ENCODE measurements around the gene CIT.
"Not testable (repeated sequence)": the region's sequence is repeated elsewhere in the genome, so short reads cannot be mapped to it uniquely, and the experiment has no call there.

CIT gene

DNA sequence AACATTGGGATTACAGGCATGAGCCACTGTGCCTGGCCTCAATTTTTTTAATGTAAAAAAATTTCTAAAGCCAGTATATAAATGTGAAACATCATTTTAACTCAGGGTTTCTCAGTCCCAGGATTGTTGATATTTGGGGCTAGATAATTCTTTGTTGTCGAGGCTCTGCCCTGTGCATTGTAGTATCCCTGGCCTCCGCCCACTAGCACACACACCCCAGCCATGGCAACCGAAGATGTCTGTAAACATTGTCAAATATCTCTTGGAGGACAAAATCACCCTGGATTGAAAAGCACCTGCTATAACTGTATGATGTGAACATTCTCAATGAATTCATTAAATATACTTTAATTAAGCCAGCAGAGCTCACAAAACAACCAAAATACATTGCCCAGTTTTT lies 8.4 kb upstream of the CIT start:
- ChIA-PET CTCF (interaction anchor here (1.2 kb wide), 1 partner anchor 87 kb away, joined by 3 read pairs; no protein-coding TSS in a partner anchor), POLR2A (no interaction called here)
- H3K4me3 ChIP-seq (ENCODE audit: low read depth, low read length): no peak overlapping the region
- TF ChIP-seq, protein P1, sequence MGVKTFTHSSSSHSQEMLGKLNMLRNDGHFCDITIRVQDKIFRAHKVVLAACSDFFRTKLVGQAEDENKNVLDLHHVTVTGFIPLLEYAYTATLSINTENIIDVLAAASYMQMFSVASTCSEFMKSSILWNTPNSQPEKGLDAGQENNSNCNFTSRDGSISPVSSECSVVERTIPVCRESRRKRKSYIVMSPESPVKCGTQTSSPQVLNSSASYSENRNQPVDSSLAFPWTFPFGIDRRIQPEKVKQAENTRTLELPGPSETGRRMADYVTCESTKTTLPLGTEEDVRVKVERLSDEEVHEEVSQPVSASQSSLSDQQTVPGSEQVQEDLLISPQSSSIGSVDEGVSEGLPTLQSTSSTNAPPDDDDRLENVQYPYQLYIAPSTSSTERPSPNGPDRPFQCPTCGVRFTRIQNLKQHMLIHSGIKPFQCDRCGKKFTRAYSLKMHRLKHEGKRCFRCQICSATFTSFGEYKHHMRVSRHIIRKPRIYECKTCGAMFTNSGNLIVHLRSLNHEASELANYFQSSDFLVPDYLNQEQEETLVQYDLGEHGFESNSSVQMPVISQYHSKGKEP (tag by site-specific recombination; IDR thresholded peaks at IDR 0.05): no peak
- TF ChIP-seq KLF16 (tag by site-specific recombination; IDR thresholded peaks at IDR 0.05) (no peak), RBAK (tag by site-specific recombination; IDR thresholded peaks at IDR 0.05) (no peak)
- TF ChIP-seq, protein P2, sequence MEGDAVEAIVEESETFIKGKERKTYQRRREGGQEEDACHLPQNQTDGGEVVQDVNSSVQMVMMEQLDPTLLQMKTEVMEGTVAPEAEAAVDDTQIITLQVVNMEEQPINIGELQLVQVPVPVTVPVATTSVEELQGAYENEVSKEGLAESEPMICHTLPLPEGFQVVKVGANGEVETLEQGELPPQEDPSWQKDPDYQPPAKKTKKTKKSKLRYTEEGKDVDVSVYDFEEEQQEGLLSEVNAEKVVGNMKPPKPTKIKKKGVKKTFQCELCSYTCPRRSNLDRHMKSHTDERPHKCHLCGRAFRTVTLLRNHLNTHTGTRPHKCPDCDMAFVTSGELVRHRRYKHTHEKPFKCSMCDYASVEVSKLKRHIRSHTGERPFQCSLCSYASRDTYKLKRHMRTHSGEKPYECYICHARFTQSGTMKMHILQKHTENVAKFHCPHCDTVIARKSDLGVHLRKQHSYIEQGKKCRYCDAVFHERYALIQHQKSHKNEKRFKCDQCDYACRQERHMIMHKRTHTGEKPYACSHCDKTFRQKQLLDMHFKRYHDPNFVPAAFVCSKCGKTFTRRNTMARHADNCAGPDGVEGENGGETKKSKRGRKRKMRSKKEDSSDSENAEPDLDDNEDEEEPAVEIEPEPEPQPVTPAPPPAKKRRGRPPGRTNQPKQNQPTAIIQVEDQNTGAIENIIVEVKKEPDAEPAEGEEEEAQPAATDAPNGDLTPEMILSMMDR (tag by site-specific recombination; IDR thresholded peaks at IDR 0.05): no peak
- no peaks in the 10 kb centered on the region for H3K36me3 ChIP-seq (ENCODE audit: control insufficient read depth in 2 of 2, insufficient read depth in 1 of 2, low read length in 2 of 2)
- H3K27ac ChIP-seq (ENCODE audit: extremely low read depth, low read depth, low read length): no peak overlapping the region
- H3K9me3 ChIP-seq (ENCODE audit: control insufficient read depth, insufficient read depth, low read depth, low read length): no peaks in the 10 kb centered on the region
- no peaks in the 10 kb centered on the region for H3K4me1 ChIP-seq (ENCODE audit: control insufficient read depth, insufficient read depth, low read length)

DNA sequence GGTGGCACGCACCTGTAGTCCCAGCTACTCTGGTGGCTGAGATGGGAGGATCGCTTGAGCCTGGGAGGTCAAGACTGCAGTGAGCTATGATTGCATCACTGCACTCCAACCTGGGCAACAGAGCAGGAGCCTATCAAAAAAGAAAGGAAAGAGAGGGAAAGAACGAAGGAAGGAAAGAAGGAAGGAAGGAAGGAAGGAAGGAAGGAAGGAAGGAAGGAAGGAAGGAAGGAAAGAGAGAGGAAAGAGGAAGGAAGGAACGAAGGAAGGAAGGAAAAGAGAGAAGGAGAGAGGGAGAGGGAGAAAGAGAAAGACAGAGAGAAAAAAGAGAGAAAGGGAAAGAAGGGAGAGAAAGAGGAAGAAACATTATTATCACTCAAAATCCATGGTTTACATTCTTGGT lies 6.7 kb upstream of the CIT start:
- POLR2A ChIA-PET: interaction anchor here (0.6 kb wide), 1 partner anchor 10 kb away, joined by 3 read pairs; no protein-coding TSS in a partner anchor
- H3K4me3 ChIP-seq (ENCODE audit: low read depth, low read length); H3K27ac ChIP-seq (ENCODE audit: extremely low read depth, low read depth, low read length); CTCF ChIA-PET; H3K4me1 ChIP-seq (ENCODE audit: control insufficient read depth, insufficient read depth, low read length); H3K9me3 ChIP-seq (ENCODE audit: control insufficient read depth, insufficient read depth, low read depth, low read length); H3K36me3 ChIP-seq (ENCODE audit: control insufficient read depth in 2 of 2, insufficient read depth in 1 of 2, low read length in 2 of 2): not testable (repeated sequence)
- TF ChIP-seq ZNF157 (tag by site-specific recombination; IDR thresholded peaks at IDR 0.05): 0 out of 2 replicates have a peak, but pooled peaks have one; percentile 11
- TF ChIP-seq PRDM1 (tag by site-specific recombination; IDR thresholded peaks at IDR 0.05): peak; percentile 96
- TF ChIP-seq ZNF366 (tag by site-specific recombination; conservative IDR thresholded peaks at IDR 0.05): peak; percentile 97
- TF ChIP-seq ZNF785 (tag by site-specific recombination; IDR thresholded peaks at IDR 0.05): 0 out of 2 replicates have a peak, but pooled peaks have one; percentile 28

DNA sequence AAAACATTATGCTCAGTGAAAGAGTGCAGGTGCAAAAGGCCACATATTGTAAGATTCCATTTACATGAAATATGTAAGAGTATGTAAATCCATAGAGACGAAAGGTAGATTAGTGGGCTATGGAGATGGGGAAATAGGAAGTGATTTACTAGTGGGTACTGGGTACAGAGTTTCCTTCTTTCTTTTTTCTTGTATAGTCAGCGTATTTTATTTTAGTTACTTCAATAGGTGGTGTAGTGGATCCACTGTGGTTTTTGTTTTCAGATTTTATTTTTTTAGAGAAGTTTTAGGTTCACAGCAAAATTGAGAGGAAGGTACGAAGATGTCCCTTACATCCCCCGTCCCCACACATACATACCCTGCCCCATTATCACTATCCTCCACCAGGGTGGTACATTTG lies 6.1 kb upstream of the CIT start:
- H3K9me3 ChIP-seq (ENCODE audit: control insufficient read depth, insufficient read depth, low read depth, low read length): no peaks in the 10 kb centered on the region
- H3K36me3 ChIP-seq (ENCODE audit: control insufficient read depth in 2 of 2, insufficient read depth in 1 of 2, low read length in 2 of 2): no peaks in the 10 kb centered on the region
- no peak overlapping the region for H3K27ac ChIP-seq (ENCODE audit: extremely low read depth, low read depth, low read length)
- H3K4me3 ChIP-seq (ENCODE audit: low read depth, low read length): no peak overlapping the region
- ChIA-PET POLR2A (interaction anchor here (0.6 kb wide), 1 partner anchor 10 kb away, joined by 3 read pairs; no protein-coding TSS in a partner anchor), CTCF (no interaction called here)
- TF ChIP-seq, protein P3, sequence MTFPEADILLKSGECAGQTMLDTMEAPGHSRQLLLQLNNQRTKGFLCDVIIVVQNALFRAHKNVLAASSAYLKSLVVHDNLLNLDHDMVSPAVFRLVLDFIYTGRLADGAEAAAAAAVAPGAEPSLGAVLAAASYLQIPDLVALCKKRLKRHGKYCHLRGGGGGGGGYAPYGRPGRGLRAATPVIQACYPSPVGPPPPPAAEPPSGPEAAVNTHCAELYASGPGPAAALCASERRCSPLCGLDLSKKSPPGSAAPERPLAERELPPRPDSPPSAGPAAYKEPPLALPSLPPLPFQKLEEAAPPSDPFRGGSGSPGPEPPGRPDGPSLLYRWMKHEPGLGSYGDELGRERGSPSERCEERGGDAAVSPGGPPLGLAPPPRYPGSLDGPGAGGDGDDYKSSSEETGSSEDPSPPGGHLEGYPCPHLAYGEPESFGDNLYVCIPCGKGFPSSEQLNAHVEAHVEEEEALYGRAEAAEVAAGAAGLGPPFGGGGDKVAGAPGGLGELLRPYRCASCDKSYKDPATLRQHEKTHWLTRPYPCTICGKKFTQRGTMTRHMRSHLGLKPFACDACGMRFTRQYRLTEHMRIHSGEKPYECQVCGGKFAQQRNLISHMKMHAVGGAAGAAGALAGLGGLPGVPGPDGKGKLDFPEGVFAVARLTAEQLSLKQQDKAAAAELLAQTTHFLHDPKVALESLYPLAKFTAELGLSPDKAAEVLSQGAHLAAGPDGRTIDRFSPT (tag by site-specific recombination; IDR thresholded peaks at IDR 0.05): no peak
- TF ChIP-seq, protein P4, sequence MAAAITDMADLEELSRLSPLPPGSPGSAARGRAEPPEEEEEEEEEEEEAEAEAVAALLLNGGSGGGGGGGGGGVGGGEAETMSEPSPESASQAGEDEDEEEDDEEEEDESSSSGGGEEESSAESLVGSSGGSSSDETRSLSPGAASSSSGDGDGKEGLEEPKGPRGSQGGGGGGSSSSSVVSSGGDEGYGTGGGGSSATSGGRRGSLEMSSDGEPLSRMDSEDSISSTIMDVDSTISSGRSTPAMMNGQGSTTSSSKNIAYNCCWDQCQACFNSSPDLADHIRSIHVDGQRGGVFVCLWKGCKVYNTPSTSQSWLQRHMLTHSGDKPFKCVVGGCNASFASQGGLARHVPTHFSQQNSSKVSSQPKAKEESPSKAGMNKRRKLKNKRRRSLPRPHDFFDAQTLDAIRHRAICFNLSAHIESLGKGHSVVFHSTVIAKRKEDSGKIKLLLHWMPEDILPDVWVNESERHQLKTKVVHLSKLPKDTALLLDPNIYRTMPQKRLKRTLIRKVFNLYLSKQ (tag by site-specific recombination; IDR thresholded peaks at IDR 0.05; ENCODE audit: borderline replicate concordance): no peak
- TF ChIP-seq, protein P5, sequence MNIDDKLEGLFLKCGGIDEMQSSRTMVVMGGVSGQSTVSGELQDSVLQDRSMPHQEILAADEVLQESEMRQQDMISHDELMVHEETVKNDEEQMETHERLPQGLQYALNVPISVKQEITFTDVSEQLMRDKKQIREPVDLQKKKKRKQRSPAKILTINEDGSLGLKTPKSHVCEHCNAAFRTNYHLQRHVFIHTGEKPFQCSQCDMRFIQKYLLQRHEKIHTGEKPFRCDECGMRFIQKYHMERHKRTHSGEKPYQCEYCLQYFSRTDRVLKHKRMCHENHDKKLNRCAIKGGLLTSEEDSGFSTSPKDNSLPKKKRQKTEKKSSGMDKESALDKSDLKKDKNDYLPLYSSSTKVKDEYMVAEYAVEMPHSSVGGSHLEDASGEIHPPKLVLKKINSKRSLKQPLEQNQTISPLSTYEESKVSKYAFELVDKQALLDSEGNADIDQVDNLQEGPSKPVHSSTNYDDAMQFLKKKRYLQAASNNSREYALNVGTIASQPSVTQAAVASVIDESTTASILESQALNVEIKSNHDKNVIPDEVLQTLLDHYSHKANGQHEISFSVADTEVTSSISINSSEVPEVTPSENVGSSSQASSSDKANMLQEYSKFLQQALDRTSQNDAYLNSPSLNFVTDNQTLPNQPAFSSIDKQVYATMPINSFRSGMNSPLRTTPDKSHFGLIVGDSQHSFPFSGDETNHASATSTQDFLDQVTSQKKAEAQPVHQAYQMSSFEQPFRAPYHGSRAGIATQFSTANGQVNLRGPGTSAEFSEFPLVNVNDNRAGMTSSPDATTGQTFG (tag by site-specific recombination; IDR thresholded peaks at IDR 0.05; ENCODE audit: borderline replicate concordance): no peak
- no peak for TF ChIP-seq ZNF23 (tag by site-specific recombination; IDR thresholded peaks at IDR 0.05; ENCODE audit: borderline replicate concordance)
- no peak for TF ChIP-seq ZFP69B (tag by site-specific recombination; IDR thresholded peaks at IDR 0.05)
- TF ChIP-seq ZNF169 (tag by site-specific recombination; IDR thresholded peaks at IDR 0.05): no peak
- TF ChIP-seq, protein P6, sequence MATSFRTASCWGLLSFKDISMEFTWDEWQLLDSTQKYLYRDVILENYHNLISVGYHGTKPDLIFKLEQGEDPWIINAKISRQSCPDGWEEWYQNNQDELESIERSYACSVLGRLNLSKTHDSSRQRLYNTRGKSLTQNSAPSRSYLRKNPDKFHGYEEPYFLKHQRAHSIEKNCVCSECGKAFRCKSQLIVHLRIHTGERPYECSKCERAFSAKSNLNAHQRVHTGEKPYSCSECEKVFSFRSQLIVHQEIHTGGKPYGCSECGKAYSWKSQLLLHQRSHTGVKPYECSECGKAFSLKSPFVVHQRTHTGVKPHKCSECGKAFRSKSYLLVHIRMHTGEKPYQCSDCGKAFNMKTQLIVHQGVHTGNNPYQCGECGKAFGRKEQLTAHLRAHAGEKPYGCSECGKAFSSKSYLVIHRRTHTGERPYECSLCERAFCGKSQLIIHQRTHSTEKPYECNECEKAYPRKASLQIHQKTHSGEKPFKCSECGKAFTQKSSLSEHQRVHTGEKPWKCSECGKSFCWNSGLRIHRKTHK (tag by site-specific recombination; IDR thresholded peaks at IDR 0.05): no peak
- TF ChIP-seq ZNF121 (tag by site-specific recombination; IDR thresholded peaks at IDR 0.05): no peak
- no peak for TF ChIP-seq MYNN (tag by site-specific recombination; IDR thresholded peaks at IDR 0.05; ENCODE audit: borderline replicate concordance)
- TF ChIP-seq SP3 (tag by site-specific recombination; IDR thresholded peaks at IDR 0.05): no peak
- TF ChIP-seq HOXD13 (CRISPR knock-in tag; IDR thresholded peaks at IDR 0.05; ENCODE audit: borderline replicate concordance): no peak
- no peaks in the 10 kb centered on the region for H3K4me1 ChIP-seq (ENCODE audit: control insufficient read depth, insufficient read depth, low read length)
